Parathyroid adenoma (tissue), 2 donors: ENCODE results near the gene WIZ.

ENCODE experiments used
- H2AFZ ChIP-seq: fragments of 300-600 bp; sonication (generic); one replicate; pipeline ENCODE4 v1.7.0; 2017; ENCODE audit warnings: antibody characterized with exemption, mild to moderate bottlenecking
- H3K27ac ChIP-seq: fragments of 300-600 bp; sonication (generic); one replicate; pipeline ENCODE4 v1.7.0; 2017
- H3K27me3 ChIP-seq: fragments of 300-600 bp; sonication (generic); one replicate; pipeline ENCODE4 v1.7.0; 2017; ENCODE audit warnings: low read length; ENCODE audit not compliant: control insufficient read depth, insufficient read depth
- H3K36me3 ChIP-seq: fragments of 300-600 bp; sonication (generic); one replicate; pipeline ENCODE4 v1.7.0; 2017; ENCODE audit warnings: low read length; ENCODE audit not compliant: control insufficient read depth, insufficient read depth
- H3K4me1 ChIP-seq: fragments of 300-600 bp; sonication (generic); one replicate; pipeline ENCODE4 v1.7.0; 2017; ENCODE audit warnings: control low read depth
- H3K4me2 ChIP-seq: fragments of 300-600 bp; sonication (generic); one replicate; pipeline ENCODE4 v1.7.0; 2017; ENCODE audit warnings: low read length
- H3K4me3 ChIP-seq: fragments of 300-600 bp; sonication (generic); one replicate; pipeline ENCODE4 v1.7.0; 2017; ENCODE audit warnings: low read depth, low read length
- H3K79me2 ChIP-seq: fragments of 300-600 bp; sonication (generic); one replicate; pipeline ENCODE4 v1.7.0; 2017; ENCODE audit warnings: control low read depth
- H3K9ac ChIP-seq: fragments of 300-600 bp; sonication (generic); one replicate; pipeline ENCODE4 v1.7.0; 2017; ENCODE audit warnings: mild to moderate bottlenecking
- H3K9me3 ChIP-seq: fragments of 300-600 bp; sonication (generic); one replicate; pipeline ENCODE4 v1.7.0; 2017; ENCODE audit warnings: low read length; ENCODE audit not compliant: control insufficient read depth
- TF ChIP-seq, protein P1 (sequence below): fragments of 300-600 bp; sonication (generic); IDR thresholded peaks from one replicate; pipeline ENCODE4 v1.7.0; 2017; ENCODE audit warnings: antibody characterized with exemption, mild to moderate bottlenecking
- donor health status: primary hyperparathyroidism.

Gene WIZ, protein sequence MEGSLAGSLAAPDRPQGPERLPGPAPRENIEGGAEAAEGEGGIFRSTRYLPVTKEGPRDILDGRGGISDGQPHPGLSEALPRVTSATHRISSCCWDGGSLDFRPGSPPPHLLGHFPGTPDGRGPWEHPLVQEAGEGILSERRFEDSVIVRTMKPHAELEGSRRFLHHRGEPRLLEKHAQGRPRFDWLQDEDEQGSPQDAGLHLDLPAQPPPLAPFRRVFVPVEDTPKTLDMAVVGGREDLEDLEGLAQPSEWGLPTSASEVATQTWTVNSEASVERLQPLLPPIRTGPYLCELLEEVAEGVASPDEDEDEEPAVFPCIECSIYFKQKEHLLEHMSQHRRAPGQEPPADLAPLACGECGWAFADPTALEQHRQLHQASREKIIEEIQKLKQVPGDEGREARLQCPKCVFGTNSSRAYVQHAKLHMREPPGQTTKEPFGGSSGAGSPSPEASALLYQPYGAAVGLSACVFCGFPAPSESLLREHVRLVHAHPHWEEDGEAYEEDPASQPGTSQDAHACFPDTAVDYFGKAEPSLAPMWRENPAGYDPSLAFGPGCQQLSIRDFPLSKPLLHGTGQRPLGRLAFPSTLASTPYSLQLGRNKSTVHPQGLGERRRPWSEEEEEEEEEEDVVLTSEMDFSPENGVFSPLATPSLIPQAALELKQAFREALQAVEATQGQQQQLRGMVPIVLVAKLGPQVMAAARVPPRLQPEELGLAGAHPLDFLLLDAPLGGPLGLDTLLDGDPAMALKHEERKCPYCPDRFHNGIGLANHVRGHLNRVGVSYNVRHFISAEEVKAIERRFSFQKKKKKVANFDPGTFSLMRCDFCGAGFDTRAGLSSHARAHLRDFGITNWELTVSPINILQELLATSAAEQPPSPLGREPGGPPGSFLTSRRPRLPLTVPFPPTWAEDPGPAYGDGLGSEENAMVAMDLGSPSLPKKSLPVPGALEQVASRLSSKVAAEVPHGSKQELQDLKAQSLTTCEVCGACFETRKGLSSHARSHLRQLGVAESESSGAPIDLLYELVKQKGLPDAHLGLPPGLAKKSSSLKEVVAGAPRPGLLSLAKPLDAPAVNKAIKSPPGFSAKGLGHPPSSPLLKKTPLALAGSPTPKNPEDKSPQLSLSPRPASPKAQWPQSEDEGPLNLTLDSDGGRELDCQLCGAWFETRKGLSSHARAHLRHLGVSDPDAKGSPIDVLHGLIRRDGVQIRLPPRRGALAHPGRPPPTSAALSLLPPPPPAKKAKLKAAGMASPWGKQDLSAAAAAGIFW (N-terminal part only)

DNA sequence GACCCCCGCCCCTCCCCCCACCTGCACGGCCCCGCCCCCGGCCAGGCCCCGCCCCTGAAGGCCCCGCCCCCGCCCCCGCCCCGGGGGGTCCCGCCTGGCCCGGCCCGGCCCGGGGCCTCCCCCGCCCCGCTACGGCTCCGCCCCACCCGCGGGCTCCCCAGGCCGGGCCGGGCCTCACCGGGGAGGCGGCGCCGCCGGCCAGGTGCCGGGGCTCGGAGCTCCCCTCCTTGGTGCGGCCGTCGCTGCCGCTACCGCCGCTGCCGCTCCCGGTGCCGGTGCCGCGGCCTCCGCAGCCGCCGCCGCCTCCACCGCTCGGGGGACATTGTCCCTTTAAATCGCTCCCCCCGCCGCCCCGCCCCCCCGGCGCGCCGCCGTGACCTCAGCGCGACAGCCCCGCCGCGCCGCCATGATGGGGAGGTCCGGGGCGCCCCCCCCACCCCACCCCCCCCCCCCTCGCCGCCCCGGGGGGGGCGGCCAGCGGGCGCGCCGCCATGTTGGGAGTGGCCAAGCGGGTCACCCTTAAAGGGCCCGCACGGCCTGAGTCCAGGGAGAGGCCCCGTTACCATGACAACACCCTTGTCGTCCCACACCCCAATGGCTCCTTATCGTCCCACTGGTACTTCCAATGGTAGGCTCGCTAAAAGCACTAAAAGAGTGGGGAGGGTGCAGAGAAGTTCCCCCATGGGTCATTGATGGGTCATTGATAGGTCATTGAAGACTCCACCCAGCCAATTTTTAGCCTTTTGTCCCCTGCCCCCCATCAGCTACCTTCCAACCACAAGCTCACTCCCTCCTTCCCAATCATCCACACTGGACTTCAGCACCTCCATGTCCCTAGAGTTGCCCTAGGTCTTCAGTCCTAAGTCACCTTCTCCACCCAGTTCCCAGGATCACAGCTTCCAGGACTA is at the start of gene WIZ:
WIZ (minus strand) TSS at position 337 of the 908 bp plus-strand sequence. CDS start 1,649 bp downstream, outside the sequence.
- Histone ChIP-seq H3K4me3 (peak within 1 kb of the TSS; percentile 60), H3K9me3 (no peaks in the 10 kb centered on the region), H3K9ac (no peak within 1 kb of the TSS), H3K4me2 (peak within 1 kb of the TSS; percentile 81), H3K79me2 (no peaks in the 10 kb centered on the region), H3K27me3 (no peaks in the 10 kb centered on the region), H3K27ac (peak within 1 kb of the TSS; percentile 65), H3K36me3 (no peaks in the 10 kb centered on the region), H2AFZ (peak within 1 kb of the TSS; percentile 93), H3K4me1 (peaks cover 4% of the 10 kb centered on the region)
- TF ChIP-seq, protein P1, sequence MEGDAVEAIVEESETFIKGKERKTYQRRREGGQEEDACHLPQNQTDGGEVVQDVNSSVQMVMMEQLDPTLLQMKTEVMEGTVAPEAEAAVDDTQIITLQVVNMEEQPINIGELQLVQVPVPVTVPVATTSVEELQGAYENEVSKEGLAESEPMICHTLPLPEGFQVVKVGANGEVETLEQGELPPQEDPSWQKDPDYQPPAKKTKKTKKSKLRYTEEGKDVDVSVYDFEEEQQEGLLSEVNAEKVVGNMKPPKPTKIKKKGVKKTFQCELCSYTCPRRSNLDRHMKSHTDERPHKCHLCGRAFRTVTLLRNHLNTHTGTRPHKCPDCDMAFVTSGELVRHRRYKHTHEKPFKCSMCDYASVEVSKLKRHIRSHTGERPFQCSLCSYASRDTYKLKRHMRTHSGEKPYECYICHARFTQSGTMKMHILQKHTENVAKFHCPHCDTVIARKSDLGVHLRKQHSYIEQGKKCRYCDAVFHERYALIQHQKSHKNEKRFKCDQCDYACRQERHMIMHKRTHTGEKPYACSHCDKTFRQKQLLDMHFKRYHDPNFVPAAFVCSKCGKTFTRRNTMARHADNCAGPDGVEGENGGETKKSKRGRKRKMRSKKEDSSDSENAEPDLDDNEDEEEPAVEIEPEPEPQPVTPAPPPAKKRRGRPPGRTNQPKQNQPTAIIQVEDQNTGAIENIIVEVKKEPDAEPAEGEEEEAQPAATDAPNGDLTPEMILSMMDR: no peak

DNA sequence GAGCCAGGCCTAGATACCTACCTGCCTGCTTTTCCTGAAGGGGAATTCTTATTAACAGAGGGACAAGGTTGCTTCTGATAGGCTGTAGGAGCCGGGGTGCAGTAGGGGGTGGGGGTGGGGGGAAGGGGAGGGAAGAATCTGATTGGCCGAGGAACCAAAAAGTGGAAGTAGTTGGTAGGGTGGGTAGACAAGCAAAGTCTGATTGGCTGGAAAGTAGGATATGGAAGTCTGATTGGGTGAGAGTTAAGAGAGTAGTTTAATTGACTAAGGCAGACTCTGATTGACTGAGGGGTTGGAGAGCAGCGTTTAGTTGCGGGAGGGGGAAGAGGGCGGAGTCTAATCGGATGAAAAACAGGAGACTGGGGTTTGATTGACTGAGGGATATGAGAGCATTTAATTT is 49.2 kb upstream of the WIZ start:
- Histone ChIP-seq H3K9ac (no peak overlapping the region), H3K9me3 (no peaks in the 10 kb centered on the region), H3K36me3 (no peaks in the 10 kb centered on the region), H2AFZ (no peak overlapping the region), H3K4me3 (no peak overlapping the region), H3K4me2 (no peak overlapping the region), H3K4me1 (no peaks in the 10 kb centered on the region), H3K27ac (no peak overlapping the region), H3K27me3 (no peaks in the 10 kb centered on the region), H3K79me2 (no peaks in the 10 kb centered on the region)
- TF ChIP-seq, protein P1: no peak

DNA sequence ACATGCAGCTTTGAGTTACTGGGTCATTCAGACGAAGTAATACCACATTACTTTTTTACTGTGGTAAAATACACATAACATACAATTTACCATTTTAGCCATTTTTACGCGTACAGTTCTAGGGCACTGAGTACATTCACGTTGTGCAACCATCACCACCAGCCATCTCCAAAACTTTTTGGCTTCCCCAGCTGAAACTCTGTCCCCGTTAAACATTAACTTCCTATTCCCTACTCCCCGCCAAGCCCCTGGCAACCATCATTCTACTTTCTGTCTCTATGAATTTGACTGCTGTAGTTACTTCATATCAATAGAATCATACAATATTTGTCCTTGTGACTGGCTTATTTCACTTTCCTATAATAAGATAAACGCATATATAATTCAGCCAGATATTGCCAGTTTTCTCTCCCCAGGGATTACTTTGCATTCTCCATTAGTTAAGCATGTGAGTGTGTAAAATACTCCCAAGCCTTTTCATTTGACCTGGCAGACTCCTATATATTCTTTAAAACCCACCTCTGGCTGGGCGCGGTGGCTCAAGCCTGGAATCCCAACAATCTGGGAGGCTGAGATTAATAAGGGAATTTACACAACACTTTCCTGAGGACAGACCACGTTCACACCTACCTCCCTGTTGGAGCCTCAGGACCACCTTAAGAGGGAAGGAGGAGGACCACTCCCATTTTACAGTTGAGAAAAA is 48.6 kb upstream of the WIZ start:
- H3K4me3 ChIP-seq: no peak overlapping the region
- no peak overlapping the region for H3K4me2 ChIP-seq
- H3K27me3 ChIP-seq: no peaks in the 10 kb centered on the region
- H3K4me1 ChIP-seq: no peaks in the 10 kb centered on the region
- no peak overlapping the region for H3K27ac ChIP-seq
- H3K79me2 ChIP-seq: no peaks in the 10 kb centered on the region
- no peaks in the 10 kb centered on the region for H3K9me3 ChIP-seq
- no peaks in the 10 kb centered on the region for H3K36me3 ChIP-seq
- no peak overlapping the region for H2AFZ ChIP-seq
- TF ChIP-seq, protein P1: no peak
- no peak overlapping the region for H3K9ac ChIP-seq

DNA sequence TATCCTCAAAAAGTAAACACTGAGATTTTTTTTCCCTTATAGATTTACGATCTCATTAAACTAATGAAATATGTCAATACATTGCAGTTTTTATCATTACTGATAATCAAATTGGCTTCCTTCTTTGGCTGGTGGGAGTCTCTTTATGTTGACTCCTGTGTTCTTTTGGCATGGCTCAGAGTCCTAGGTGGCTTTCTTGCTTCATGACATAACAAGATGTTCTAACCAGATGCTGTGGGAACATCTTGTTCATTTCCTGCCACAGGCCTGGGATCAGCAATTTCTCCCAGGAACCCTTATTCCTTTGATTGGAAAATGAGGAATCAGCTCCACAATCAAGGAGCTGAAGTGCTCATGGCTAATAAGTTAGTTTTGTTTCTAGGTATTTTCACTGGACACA is 45.4 kb upstream of the WIZ start:
- Histone ChIP-seq H3K36me3 (no peaks in the 10 kb centered on the region), H3K4me1 (no peaks in the 10 kb centered on the region), H3K4me3 (no peak overlapping the region), H3K9ac (no peak overlapping the region), H2AFZ (no peak overlapping the region), H3K27me3 (no peaks in the 10 kb centered on the region), H3K4me2 (no peak overlapping the region), H3K27ac (no peak overlapping the region), H3K9me3 (no peaks in the 10 kb centered on the region), H3K79me2 (no peaks in the 10 kb centered on the region)
- TF ChIP-seq, protein P1: no peak
